Activated gamma-delta T cell treated with anti-CD3 and anti-CD28 coated beads, Interleukin-2, amount 50 U/mL, for 16 hours (primary cell): ENCODE data around the gene PAX5.

Source experiments
- DNase-seq: peaks from one replicate; pipeline ENCODE4 v3.0.0-alpha.2; 2020; ENCODE audit warnings: low read depth

The PAX5 gene

DNA sequence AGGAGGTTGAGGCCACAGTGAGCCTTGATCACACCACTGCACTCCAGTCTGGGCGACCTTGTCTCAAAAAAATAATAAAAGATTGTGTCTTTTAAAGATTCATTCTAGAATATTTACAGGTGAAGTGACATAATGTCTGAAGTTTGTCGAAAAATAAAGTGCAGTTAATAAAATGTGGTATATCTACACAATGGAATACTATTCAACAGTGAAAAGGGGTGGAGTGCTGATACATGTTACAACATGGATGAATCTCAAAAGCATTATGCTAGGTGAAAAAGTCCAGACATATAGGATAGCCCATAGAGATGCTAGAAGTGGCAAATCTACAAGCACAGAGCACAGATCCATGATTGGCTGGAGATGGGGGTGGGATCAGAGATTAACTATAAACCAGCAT, 101.9 kb downstream of the PAX5 start:
- DNase-seq, result no peak

DNA sequence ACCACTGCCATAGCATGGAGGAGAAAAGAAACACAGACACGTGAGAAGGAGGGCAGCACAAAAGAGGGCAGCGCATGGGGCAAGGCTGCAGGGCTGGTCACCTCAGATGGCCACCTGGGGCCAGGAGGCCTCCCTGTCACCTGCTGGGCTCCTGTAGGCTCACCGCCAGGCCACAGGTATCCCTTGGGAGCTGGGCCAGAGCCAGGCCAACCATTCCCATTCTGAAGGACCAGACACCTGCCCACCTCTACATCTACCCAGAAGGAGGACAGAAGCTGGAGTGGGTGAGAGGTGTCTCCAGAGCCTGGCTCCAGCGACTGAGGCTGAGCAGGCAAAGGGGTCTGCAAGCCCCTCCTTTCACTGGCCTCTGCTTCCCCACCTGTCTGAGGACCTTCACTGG, 103.1 kb downstream of the PAX5 start:
- DNase-seq, result no peak

GRCh38 chr9:36929350-36929675, 104.8 kb downstream of the PAX5 start:
- DNase-seq, result no peak

DNA sequence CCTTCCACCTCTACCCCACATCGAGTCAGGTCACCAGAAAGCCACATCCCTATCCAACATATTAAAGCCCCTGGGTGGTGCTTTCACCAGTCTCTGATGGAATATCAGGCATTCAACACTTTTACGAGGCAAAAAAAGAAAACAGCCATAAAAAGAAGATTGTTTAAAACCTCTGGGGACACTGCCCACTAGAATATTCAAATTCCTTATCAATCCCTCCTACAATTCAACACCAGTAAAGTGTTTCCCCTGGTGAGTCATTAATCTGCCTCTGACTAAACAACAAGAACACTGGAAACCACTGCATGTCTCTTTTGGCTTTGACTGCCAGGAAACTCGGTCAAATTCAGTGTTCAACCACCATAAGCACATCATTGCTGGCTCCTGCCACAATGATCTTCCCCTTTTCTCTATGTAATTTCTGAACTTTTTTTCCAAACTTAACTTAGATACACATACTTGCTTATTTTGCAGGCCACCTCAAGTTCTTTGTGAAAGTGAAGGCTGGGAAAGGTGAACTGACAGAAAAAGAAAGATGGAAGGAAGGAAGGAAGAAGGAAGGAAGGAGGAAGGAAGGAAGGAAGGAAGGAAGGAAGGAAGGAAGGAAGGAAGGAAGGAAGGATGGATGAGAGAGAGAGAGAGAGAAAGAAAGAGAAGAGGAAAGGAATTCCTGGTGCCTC, 105.3 kb downstream of the PAX5 start:
- DNase-seq, result no peak

DNA sequence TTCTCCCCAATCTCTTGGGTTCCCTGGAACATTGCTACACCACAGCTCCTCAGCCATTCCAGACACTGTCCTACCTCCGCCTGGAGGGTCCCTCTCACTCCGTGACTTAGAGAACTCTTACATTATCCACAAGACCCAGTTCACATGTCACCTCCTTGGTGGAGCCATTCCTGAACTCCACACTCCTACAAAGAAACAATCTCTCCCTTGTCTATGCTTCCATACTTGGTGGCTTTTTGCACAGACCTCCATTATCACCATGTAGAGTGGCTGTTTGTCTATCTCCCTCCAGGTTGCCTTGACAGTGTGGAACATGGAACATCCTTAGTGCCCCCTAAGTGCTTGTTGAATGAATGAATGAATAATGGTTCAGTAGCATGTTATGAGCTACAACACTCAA, 105.9 kb downstream of the PAX5 start:
- DNase-seq, result no peak

- DNase-seq, result no peak
These were observed 109.2 kb downstream of the PAX5 start for GRCh38 chr9:36924757-36925432.

GRCh38 chr9:36924071-36924470, 110.0 kb downstream of the PAX5 start:
- no peak for DNase-seq

DNA sequence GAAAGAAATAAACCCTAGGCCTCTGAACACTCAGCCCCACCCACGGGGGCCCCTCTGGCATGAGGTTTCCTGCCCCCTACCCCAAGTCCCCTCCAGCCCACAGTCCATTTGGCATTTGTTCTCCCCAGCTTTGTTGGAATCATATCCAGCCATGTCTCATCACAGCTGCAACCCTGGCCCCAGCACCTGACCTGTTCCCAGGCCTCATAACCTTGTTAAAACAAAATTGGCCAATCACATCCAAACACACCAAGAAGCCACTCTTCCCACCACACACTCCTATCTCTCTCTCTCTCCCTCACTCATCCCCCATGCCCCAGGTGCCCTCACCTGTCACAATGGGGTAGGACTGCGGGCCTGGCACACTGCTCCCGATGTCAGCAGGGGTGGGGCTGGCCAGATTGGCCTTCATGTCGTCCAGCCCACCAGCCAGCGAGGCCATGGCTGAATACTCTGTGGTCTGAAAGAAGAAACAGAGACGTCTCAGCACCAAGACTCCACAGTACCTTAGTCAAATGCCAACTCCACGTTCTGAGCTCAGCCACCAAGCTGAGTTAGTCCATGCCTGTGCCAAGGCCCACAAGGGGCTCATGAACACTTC, 110.9 kb downstream of the PAX5 start:
- DNase-seq, result no peak

GRCh38 chr9:36922548-36922947, 111.5 kb downstream of the PAX5 start:
- DNase-seq, result no peak

GRCh38 chr9:36914212-36914577, 119.9 kb downstream of the PAX5 start:
- DNase-seq, result no peak

- DNase-seq, result no peak
These were observed 120.5 kb downstream of the PAX5 start for GRCh38 chr9:36913393-36914211.

- no peak for DNase-seq
These were observed 121.4 kb downstream of the PAX5 start for GRCh38 chr9:36912620-36913019.

- DNase-seq, result no peak
These were observed 122.3 kb downstream of the PAX5 start for GRCh38 chr9:36911601-36912412.

- DNase-seq, result no peak
These were observed 123.0 kb downstream of the PAX5 start for GRCh38 chr9:36911037-36911436.

- DNase-seq, result no peak
These were observed 127.6 kb downstream of the PAX5 start for GRCh38 chr9:36906492-36906891.

- no peak for DNase-seq
These were observed 128.7 kb downstream of the PAX5 start for GRCh38 chr9:36905101-36906066.

- DNase-seq, result no peak
These were observed 130.3 kb downstream of the PAX5 start for GRCh38 chr9:36903541-36904435.

DNA sequence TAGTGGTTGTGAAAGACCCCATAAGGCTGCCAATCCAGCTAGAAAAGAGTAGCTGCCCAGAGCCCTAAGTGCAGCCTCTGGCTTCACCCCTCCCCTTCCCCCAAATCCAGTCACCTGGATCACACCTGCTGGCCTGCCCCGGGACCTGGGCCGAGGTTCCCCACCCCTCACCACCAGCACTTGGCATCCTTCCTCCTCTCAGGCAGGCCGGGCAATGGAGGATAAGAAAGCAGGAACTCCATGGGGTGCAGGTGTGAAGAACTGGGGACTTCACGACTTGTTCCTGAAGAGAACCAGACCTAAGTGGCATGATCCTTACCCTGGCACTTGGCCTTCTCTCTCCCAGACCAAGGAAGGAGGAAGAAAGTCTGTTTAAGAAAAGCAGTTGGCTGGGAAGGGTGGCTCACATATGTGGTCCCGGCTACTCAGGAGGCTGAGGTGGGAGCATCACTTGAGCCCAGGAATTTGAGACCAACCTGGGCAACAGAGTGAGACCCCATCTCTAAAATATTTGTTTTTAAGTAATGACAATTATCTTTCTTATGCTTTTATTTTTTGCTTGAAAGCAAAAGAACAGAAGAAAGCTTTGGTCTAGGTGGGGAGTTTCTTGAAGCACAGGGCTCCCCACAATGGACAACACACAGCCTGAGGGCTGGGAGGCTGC, 131.1 kb downstream of the PAX5 start:
- DNase-seq, result no peak

- DNase-seq, result no peak
These were observed 131.9 kb downstream of the PAX5 start for GRCh38 chr9:36902080-36902716.
